HepG2 (cell line): ENCODE data around the gene PET100.

Experiments
- SAP130 ChIP-seq: IDR thresholded peaks from 2 replicates; pipeline ENCODE4 v1.6.1; 2016; ENCODE audit warnings: low read depth
- TF ChIP-seq, protein P1 (sequence below): sonication (generic); formaldehyde crosslinking; IDR thresholded peaks from 2 replicates; pipeline ENCODE4 v1.5.0; 2020; ENCODE audit warnings: mild to moderate bottlenecking, missing genetic modification reagents, moderate library complexity

- TF ChIP-seq SAP130 (CRISPR knock-in tag), result no peak
- TF ChIP-seq, protein P1, sequence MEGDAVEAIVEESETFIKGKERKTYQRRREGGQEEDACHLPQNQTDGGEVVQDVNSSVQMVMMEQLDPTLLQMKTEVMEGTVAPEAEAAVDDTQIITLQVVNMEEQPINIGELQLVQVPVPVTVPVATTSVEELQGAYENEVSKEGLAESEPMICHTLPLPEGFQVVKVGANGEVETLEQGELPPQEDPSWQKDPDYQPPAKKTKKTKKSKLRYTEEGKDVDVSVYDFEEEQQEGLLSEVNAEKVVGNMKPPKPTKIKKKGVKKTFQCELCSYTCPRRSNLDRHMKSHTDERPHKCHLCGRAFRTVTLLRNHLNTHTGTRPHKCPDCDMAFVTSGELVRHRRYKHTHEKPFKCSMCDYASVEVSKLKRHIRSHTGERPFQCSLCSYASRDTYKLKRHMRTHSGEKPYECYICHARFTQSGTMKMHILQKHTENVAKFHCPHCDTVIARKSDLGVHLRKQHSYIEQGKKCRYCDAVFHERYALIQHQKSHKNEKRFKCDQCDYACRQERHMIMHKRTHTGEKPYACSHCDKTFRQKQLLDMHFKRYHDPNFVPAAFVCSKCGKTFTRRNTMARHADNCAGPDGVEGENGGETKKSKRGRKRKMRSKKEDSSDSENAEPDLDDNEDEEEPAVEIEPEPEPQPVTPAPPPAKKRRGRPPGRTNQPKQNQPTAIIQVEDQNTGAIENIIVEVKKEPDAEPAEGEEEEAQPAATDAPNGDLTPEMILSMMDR (CRISPR knock-in tag), result no peak
These were observed 44.7 kb downstream of the PET100 start for GRCh38 chr19:7674010-7675005.
